Progenitor cell of endocrine pancreas (in vitro differentiated cells): ENCODE results near the gene ADAMTSL1. TPM values are rescaled to one million over a fixed set of nuclear protein-coding genes. Genes with fewer than 3 reads are reported as not detected.

ENCODE experiments used
- DNase-seq: peaks from one replicate; pipeline ENCODE4 v3.0.0; 2021; ENCODE audit warnings: low spot score; ENCODE audit not compliant: unreplicated experiment
- H3K27ac Mint-ChIP-seq: 2 replicates; pipeline ENCODE4 v1.8.0; 2021; ENCODE audit warnings: mild to moderate bottlenecking, moderate library complexity, mixed read lengths
- H3K27me3 Mint-ChIP-seq: 2 replicates; pipeline ENCODE4 v1.8.0; 2021; ENCODE audit warnings: mixed read lengths
- H3K36me3 Mint-ChIP-seq: 2 replicates; pipeline ENCODE4 v1.8.0; 2022; ENCODE audit warnings: mixed read lengths; ENCODE audit not compliant: insufficient read depth
- H3K4me1 Mint-ChIP-seq: 2 replicates; pipeline ENCODE4 v1.8.0; 2021; ENCODE audit warnings: low read depth, mixed read lengths
- H3K4me3 Mint-ChIP-seq: 2 replicates; pipeline ENCODE4 v1.8.0; 2021; ENCODE audit warnings: low read depth, mild to moderate bottlenecking, moderate library complexity, mixed read lengths
- H3K9me3 Mint-ChIP-seq: 2 replicates; pipeline ENCODE4 v1.8.0; 2021; ENCODE audit warnings: low read depth, mixed read lengths
- CTCF ChIP-seq: fragments of 200-600 bp; sonication (generic); IDR thresholded peaks from one replicate; pipeline ENCODE4 v1.5.0; 2021; ENCODE audit warnings: antibody characterized with exemption, mild to moderate bottlenecking; ENCODE audit not compliant: unreplicated experiment
- total RNA-seq: library from RNA; stranded (reverse); gene quantifications from 2 replicates; pipeline ENCODE4 v1.2.1, GENCODE V29; 2021

ADAMTSL1 gene
- total RNA-seq, 1 donor from 2014 or later = 2.1 TPM

- Mint-ChIP-seq H3K36me3 (no peaks in the 10 kb centered on the region), H3K27me3 (no peaks in the 10 kb centered on the region), H3K4me3 (no peak overlapping the region), H3K4me1 (peaks cover 8% of the 10 kb centered on the region), H3K27ac (no peak overlapping the region), H3K9me3 (peaks cover 3% of the 10 kb centered on the region)
- no peak for TF ChIP-seq CTCF
- no peak for DNase-seq
Measured at GRCh38 chr9:18504707-18505106, 30.8 kb downstream of the ADAMTSL1 start.

GRCh38 chr9:18507151-18507550, 33.2 kb downstream of the ADAMTSL1 start:
- Mint-ChIP-seq H3K9me3 (peaks cover 3% of the 10 kb centered on the region), H3K27me3 (no peaks in the 10 kb centered on the region), H3K36me3 (no peaks in the 10 kb centered on the region), H3K4me1 (no peaks in the 10 kb centered on the region), H3K27ac (no peak overlapping the region), H3K4me3 (no peak overlapping the region)
- DNase-seq = no peak
- TF ChIP-seq CTCF = no peak

- no peak for DNase-seq
- no peaks in the 10 kb centered on the region for H3K4me1 Mint-ChIP-seq
- no peak for TF ChIP-seq CTCF
- H3K4me3 Mint-ChIP-seq = no peak overlapping the region
- no peaks in the 10 kb centered on the region for H3K36me3 Mint-ChIP-seq
- no peak overlapping the region for H3K27ac Mint-ChIP-seq
- no peaks in the 10 kb centered on the region for H3K27me3 Mint-ChIP-seq
- H3K9me3 Mint-ChIP-seq = peaks cover 7% of the 10 kb centered on the region
Measured at GRCh38 chr9:18516514-18516913, 42.6 kb downstream of the ADAMTSL1 start.

- TF ChIP-seq CTCF = no peak
- Mint-ChIP-seq H3K9me3 (peaks cover 7% of the 10 kb centered on the region), H3K27ac (no peak overlapping the region), H3K36me3 (no peaks in the 10 kb centered on the region), H3K27me3 (no peaks in the 10 kb centered on the region), H3K4me3 (no peak overlapping the region), H3K4me1 (no peaks in the 10 kb centered on the region)
- no peak for DNase-seq
Measured at GRCh38 chr9:18516965-18517364, 43.0 kb downstream of the ADAMTSL1 start.

- DNase-seq = no peak
- no peak overlapping the region for H3K27ac Mint-ChIP-seq
- H3K4me1 Mint-ChIP-seq = peaks cover 2% of the 10 kb centered on the region
- H3K4me3 Mint-ChIP-seq = no peak overlapping the region
- H3K9me3 Mint-ChIP-seq = peaks cover 4% of the 10 kb centered on the region
- no peaks in the 10 kb centered on the region for H3K27me3 Mint-ChIP-seq
- H3K36me3 Mint-ChIP-seq = no peaks in the 10 kb centered on the region
- TF ChIP-seq CTCF = no peak
Measured at GRCh38 chr9:18520416-18521047, 46.6 kb downstream of the ADAMTSL1 start.
